GM18517 (cell line): ENCODE results near the gene DNAJC22.

Experiments used
- ATAC-seq: cut with Tn5 transposase; IDR thresholded peaks from one replicate; pipeline ENCODE4 v1.9.1; 2021; ENCODE audit warnings: mild to moderate bottlenecking, moderate library complexity; ENCODE audit not compliant: unreplicated experiment

DNAJC22 gene

DNA sequence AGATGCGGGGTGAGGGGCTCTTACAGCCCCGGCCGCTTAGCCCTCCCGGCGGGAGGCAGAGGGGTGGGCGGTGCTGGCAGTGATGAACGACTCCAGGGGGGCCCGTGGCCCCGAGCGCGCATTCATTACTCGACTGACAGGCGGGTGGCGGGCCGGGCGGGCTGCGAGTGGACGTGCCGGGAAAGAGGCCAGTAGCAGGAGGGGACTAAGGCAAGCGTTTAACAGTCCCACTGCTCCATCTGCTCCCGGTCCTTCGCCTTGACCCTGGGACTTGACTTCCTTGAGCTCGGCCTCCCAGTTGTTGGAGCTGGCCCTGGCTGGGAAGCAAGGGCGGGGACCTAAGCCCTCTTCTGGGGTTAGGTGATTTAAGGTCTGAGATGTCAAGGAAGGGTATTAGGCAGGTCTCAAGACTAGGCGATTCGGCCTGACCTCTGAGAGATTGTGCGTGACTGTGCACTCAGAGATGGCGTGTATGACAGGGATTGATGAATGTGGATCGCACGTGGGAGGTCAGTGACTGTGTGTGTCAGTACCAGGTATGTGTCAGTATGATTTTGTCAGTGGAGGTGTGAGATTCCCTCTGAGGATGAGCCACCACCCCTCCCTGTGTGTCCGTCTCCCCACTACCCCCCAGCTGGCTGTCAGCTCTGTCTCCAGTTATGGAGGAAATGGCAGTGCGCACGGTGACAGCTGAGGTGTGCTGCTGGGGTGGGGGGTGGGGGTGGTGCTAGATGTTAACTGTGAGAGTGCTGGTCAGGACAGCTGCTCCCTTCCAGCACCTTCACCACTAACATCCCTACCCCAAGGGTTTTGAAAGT is 3.6 kb upstream of the DNAJC22 start:
- ATAC-seq = no peak

DNA sequence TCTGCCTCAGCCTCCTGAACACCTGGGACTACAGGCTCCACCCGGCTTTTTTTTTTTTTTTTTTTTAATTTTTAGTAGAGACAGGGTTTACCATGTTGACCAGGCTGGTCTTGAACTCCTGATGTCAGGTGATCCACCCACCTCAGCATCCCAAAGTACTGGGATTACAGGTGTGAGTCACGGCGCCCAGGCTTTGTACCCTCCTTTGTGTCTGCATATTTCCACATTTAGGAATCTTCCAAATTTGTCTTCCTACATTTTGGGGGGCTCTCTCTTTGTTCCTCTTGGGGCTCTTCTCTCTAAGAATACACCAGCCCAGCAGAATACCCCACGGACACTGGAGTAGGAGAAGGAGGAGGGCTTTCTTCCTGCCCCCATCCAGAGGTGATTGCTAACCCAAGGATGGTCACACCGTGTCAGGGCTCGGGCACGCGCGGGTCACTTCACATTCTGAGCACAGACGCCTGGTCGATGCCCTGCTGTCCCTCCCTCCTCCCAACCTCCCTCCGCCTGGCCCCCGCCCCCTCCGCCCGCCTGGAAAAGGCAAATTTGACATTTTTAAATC is 2.1 kb upstream of the DNAJC22 start:
- no peak for ATAC-seq

DNA sequence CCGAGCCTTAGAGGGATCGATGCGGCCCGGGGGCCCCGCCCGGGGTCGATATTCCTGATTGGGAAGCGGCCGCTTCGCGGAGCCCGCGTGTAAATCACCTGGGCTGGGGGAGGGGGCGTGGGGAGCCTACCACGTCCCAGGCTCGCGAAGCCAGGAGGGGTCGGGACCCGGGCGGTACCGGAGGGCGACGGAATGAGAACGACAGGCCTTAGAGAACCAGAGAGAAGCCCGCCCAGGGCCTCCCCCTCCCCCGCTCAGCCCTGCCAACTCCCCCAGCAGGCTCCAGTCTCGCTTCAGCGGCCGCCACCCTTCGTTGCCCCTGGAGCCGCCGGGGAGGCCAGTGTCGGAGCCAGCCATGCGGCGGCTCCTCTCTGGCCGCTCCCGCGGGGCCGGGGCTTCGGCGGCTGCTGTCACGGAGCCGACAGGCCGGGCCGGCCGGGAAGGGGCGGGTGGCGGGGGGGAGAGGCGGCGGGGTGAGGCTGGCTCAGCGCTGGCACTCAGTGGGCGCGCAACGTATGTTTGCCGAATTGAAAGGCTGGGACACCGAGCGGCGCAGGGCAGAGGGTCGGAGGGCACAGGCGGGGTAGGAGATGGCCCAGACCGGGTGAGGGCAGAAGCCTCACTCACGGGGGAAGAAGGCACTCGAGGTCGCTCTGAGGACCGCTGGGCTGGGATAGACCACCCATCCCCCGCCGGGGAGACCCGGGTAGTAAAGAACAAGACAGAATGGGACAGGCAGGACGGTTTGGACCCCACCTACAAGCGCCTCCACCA is 1.4 kb upstream of the DNAJC22 start:
- no peak for ATAC-seq

DNA sequence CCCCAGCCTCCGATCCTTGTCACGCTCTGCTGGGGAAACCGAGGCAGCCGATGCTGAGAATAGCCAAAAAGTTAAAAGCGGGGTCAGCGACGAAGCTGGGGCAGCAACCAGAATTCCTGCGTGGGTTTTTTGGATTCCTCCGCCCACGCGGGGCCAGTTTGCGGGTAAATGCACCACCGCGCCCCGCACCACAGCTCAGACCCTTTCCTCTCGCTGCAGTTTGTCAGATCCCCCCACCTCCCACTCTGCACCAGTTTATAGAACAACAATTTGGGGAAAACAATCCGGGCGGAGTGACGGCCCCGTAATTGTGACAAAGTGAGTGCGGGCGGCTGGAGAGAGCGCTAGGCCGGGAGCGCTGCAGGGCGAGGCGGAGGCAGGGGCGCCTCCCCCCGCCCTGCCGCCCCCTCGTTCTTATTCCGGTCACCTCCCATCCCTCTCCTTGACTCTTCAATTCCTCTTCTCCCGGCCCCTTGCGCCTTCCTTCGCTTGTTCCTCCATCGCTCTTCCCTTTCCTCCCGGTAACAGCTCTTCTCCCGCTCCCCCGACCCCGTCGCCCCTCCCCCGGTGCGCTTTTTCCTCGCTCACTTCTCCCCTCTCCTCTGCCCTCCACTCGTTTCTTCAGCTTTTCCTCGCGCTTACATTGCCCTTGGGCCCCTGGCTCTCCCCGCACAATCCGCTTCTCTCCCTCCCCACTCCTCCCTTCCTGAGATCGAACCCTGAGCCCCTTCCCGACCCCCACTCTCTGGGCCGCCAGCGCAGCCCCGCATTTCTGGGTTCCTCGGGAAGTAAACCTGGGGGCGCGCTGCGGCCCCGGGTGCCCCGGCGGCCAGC is 646 bp upstream of the DNAJC22 start:
- ATAC-seq = no peak

DNA sequence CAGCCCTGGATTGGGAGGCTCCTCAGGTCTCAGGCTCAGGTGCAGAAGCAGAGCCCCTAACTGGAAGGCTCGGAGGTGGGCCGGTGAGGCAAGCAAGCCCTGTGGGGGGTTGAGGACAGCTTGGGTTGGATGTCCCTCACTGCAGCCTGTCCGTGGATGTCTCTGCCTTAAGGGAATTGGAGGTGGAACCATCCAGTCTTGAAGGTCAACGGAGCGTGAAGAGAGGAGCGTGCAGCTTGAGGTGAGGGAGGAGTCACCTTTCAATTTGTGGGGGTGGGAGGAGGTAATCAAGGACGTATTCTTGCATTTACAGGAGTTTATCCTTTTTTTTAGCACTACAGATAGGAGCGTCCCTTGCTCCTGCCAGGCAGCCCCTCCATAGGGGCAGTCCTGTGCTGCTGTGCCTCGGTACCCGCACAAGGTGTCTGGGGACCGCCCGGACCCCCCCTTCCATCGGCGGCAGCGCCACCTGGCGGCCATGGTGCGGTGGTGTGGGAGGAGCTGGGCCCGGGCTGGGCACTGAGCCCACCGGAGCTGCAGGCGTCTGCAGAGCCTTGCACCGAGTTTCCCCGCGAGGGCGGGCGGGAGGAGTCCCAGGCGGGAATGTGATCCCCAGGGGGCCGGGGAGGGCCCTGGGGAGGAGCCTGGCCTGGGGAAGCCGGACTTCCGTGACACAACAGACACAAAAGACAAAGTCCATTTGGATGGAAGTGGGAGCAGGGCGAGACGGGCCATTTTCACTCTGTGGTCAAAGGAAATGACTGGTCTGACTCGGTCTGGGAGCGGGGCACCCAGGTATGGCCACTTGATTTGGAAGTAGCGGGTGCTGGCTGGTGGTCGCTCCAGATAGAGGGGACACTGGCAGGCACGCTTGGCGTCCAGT is 864 bp downstream of the DNAJC22 start:
- no peak for ATAC-seq

DNA sequence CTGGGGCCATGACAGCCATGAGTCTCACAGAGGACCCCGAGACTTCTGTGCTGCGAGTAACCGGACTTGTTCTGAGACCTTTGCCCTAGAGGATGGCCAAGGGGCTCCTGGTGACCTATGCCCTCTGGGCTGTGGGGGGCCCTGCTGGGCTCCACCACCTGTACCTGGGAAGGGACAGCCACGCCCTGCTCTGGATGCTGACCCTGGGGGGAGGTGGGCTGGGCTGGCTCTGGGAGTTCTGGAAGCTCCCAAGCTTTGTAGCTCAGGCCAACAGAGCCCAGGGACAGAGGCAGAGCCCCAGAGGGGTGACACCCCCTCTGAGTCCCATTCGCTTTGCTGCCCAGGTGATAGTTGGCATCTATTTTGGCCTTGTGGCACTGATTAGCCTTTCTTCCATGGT is 2.1 kb downstream of the DNAJC22 start:
- ATAC-seq = no peak

DNA sequence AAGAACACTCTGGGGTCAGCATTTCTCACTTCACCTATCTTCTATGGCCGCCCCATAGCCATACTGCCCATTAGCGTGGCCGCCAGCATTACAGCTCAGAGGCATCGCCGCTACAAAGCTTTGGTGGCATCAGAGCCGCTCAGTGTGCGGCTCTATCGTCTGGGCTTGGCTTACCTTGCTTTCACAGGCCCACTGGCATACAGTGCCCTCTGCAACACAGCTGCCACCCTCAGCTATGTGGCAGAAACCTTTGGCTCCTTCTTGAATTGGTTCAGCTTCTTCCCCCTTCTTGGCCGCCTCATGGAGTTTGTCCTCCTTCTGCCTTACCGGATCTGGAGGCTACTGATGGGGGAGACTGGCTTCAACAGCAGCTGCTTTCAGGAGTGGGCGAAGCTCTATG is 2.6 kb downstream of the DNAJC22 start:
- no peak for ATAC-seq

DNA sequence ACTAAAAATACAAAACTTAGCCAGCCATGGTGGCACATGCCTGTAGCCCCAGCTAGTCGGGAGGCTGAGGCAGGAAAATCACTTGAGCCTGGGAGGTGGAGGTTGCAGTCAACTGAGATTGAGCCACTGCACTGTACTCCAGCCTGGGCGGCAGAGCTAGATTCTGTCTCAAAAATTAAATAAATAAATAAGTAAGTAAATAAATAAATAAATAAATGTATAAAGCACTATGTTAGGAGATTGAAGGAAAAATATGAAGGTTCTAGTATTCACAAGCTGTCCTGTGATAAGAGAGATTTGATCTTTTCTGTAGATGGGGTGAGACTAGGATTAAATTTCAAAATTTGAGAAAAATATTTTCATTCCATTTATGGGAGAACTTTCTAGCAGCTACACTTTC is 5.7 kb downstream of the DNAJC22 start:
- no peak for ATAC-seq

DNA sequence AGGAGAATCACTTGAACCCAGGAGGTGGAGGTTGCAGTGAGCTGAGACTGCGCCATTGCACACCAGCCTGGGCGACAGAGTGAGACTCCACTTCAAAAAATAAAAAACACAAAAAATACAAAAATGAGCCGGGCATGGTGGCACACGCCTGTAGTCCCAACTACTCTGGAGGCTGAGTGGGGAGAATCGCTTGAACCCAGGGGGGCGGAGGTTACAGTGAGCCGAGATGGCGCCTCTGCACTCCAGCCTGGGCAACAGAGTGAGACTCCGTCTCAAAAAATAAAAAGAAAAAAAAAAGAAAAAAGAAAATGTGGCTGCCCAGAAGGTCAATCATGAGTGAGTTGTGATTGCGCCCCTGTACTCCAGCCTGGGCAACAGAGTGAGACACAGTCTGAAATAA is 9.2 kb downstream of the DNAJC22 start:
- no peak for ATAC-seq

DNA sequence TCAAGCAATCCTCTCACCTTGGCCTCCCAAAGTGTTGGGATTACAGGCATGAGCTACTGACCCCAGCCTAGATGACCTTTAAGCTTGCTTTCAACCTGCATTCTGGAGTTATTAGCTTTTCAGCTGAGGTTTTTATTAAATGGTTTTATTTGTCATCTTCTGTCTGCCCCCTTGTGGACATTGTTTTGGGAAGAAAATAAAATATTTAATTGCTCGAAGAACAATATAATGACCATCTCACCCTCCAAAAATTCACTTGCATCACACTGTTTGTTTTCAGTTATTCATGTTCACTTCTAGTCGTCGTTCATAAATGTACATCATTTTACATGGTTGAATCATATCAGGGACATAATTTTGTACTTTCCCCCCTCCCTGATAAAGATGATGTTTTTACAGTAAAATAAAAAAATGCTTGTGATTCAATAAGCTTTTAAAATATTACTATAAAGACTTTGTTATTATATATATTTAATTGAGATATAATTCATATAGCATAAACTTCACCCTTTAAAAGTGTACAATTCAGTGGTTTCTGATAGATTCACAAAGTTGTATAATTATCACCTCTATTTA is 10.5 kb downstream of the DNAJC22 start:
- ATAC-seq = no peak

DNA sequence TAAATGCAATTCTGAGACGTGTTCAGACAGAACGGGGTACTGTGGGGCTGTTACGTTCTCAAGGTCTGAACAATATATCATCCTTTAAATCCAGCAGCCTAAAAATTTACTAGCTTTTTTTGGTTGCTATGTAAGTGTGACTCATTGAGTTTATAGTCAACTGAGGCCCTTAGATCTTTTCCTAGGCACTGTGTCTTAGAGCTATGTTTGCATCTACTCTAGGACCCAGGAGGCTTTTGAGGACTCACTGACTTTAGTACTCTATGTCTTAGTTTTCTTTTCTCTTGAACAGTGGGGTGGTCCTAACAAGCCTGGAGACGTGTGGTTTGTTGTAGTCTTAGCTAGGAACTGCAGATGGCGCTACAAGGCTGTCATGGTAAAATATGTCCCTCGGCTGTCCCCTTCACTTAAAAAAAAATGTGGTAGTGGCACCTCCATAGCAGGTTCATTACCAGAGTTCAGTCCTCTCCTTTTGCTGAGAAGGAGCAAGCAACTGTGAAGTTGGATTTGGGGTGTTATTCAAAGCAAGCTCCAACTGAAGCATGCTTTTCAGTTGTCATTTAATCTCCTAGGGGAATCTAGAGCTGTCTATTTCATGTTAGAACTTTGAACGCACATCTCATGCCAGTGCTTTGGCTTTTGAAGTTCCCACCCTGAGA is 11.9 kb downstream of the DNAJC22 start:
- no peak for ATAC-seq

DNA sequence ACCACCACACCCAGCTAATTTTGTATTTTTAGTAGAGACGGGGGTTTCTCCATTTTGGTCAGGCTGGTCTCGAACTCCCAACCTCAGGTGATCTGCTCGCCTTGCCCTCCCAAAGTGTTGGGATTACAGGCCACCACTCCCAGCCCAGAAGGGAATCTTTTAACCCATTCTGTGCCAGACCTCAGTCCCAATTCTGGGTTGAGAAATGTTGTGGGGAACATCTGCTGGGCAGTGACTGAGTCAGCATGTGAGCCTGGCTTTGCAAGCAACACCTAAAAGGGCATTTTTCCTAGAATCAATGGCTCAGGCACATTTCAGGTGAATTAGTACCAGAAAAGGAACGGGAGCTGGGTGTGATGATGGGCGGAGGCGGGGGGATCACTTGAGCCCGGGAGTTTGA is 13.0 kb downstream of the DNAJC22 start:
- no peak for ATAC-seq

DNA sequence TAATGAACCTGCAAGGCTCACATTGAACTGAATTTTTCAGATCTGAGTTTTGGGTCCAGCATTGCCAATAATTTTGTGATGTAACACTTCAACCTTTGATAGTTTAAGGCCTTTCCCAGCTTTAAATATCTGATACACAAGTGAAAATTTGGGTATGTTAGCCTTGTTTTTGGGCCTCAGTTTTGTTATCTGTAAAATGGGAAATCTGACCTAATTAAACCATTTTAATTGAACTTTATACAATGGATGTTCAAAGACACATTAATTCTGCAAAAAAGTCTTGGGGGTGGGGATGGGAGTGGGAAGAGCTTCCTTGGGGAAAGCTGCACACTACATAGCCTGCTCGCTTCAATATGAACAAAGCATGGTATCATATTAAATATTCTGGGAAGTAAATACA is 15.4 kb downstream of the DNAJC22 start:
- no peak for ATAC-seq

DNA sequence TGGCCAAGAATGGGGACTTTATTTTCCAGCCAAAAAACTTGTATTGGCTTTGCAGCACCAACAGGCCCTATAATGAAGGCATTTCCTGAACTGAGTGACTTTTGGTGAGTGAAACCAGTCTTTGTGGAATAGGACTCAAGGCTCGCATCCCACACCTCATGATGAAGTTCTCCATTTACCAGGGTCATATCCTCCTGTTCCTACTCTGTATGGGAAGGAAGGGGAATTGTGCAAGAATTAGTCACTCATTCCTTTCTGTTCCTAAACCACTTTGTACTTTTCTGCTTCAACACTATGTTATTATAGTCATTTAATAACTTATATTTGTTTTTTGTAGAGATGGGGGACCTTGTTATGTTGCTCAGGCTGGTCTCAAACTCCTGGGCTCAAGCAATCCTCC is 18.3 kb downstream of the DNAJC22 start:
- ATAC-seq = no peak

DNA sequence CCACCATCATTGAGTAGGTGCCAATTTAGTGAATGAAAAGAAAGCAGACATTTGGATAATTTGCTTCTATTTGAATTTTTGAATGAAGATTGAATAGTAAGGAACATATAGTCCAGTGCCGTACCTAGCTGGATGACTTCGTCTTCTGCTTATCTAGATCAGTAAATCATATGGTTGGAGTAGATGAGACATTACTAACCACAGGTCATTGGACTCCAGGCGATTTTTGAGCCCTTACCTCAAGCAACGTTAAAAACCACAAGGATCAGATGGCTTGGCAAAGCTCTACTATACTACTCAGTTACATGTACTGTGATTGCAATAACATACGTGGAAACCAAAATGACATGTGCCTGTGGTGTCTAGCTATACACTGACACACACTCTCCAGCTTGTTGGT is 18.9 kb downstream of the DNAJC22 start:
- ATAC-seq = no peak

DNA sequence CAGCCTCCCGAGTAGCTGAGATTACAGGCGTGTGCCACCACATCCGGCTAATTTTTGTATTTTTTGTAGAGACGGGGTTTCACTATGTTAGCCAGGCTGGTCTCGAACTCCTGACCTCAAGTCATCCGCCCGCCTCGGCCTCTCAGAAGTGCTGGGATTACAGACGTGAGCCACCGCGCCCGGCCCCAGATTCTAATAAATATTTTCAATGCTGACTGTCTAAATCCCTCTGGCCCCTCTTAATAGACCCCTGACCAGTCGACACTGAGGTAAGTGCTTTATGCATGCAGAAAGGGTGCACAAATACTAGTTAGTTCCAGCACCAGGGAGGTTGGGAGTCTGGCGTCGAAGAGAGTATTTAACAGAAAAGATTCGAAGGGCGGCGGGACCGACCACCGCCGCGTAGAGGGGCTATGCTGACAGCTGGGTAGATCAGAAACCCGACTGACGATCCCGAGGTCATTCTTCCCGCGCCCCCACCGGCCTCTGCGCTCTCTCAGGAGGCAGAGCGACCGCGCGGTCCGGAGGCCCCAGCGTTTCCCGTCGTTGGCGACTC is 19.5 kb downstream of the DNAJC22 start:
- ATAC-seq = no peak

DNA sequence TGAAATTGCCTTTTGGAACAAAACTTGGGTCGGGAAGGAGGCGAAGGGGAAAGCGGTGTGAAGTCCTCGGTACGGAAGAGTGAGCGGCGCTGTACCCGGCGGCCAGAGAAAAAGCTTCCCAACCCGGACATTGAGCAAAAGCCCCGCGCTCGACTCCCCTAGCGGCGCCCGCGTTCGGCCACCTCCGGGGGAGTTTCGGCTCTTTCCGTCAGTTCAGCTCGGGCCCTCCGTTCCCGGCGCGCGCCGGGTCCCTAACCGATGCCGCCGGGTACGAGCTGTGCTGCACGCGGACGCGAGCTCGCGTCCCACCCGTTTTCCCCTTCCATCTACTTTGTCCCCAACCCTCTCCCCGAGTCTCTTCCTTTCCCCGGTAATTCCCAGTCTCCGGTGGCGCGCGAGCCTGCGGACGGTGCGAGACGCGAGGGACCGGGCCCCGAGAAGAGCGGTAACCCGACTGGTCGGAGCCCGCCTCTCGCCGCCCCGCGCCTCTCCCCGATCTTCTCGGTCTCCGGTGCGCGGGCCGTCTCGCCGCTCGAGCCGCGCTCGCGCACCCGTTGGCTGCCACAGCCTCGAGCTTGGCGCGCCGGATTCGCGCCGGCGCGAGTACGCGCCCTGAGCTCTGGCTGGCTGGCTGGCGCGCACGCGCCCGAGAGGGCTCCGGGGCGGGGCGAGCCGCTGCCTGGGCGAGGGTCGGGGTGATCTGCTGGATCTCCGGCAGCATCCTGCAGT is 20.1 kb downstream of the DNAJC22 start:
- peak; percentile 50 for ATAC-seq
